SW480 (cell line): ENCODE data around the gene ST7.
"Not testable (repeated sequence)": the region's sequence is repeated elsewhere in the genome, so short reads cannot be mapped to it uniquely, and the experiment has no call there.

Source experiments
- DNase-seq: peaks from one replicate; pipeline ENCODE4 v3.0.0-alpha.2; 2016; ENCODE audit warnings: low spot score

ST7 gene

DNA sequence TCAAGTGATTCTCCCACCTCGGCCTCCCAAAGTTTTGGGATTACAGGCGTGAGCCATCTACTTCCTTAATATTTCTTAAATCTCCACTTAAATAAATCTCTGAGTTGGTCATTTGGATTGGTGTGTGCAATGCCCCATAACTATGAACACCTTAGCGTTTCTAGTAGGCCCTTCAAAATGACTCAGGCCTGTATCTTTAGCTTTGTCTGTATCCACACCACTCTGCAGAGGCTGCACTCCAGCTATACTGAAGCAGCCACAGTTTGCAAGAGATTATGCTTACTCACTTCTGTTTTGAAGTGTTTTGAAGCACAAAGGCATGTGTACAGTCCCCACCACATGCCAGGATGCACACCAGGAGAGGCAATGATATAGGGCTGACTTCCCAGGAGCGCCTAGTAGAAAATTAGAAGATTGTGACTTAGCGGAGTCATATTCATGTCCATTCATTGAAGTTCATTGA is 2.4 kb upstream of the ST7 start:
- DNase-seq, result no peak

- peak; percentile 81 for DNase-seq
Observed at GRCh38 chr7:116951366-116952292, 1.7 kb upstream of the ST7 start.

DNA sequence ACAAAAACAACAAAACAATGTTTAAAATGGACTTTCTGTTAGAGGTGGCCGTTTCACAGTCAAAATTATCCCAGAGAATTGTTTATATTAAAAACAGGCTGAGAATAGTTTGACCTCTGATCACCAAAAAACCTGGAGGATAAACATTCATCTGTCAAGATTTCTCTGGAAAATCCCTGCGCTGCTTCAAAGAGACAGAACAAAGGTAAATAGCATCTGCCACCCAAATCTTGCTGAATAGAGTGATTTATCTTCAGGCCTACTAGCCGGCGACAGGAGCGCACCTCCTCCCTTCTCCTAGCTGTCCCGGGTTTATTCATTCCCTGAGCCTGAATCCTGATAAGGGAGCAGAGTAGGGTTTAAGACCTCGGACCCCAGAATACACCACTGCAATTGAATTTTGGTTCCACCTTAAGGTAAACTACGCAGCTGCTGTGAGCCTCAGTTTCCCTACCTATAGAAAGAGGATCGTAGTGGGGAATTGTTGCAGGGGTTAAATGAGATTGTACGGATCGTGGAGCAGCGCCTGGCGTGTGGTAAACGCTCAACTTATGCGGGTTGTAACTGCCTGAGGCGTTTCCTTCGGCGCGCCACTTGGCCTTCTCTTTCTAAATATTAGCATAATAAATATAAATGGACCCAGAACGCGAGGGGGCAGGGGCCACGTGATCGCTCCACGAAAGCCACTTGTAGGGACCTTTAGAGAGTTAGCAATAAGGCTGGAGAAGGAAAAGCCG is 498 bp upstream of the ST7 start:
- peak; percentile 71 for DNase-seq

GRCh38 chr7:116953906-116954838 is 871 bp downstream of the ST7 start:
- DNase-seq, result peak; percentile 90

- DNase-seq, result no peak
Observed at GRCh38 chr7:116955340-116955739, 2.0 kb downstream of the ST7 start.

DNA sequence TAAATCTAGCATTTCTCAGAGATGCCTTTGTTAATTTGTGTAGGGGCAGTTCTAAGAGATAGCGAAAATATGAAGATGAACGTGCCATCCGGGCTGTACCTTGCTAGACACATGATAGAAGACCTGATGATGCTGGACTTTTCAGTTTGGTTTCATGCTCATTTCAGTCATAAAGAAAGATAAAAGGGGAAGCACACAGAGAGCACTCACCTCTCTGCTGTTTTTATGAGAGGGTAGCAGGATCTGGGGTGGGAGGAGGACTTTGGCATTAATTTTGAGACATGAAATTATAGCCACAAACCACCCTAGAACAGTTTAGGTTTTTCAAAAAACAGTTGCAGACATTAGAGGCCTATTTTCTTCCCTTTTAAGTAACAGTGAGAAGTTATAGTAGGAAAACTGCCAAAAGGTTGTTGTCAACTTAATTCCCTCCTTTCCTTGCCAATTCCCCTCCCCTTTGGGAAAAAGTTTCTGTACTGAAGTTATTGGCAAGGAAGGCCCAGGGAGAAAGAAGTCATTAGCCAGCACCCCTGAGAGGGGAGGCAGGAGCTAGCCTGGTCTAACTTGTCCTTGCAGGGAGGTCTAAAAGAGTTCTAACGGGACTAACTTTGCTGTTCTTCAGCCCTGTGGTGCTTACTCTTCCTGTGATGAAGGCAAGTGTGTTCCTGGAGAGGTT is 2.6 kb downstream of the ST7 start:
- no peak for DNase-seq

DNA sequence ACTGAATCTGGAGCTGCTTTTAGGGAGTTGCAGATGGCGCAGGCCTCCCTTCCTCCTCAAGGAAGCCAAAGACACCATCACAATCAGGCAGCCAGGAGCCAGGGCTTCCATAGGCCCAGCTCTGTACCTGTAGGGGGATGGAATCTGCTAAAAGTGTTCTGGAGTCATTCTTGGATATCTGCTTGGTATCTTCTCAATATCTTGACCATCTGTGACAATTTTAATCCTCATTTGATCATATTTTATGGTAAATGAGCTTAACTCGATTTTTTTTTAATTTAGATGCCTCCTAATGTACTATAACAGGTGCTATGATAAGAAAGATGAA is 3.1 kb downstream of the ST7 start:
- no peak for DNase-seq

- DNase-seq, result no peak
Observed at GRCh38 chr7:116957874-116958273, 4.6 kb downstream of the ST7 start.

DNA sequence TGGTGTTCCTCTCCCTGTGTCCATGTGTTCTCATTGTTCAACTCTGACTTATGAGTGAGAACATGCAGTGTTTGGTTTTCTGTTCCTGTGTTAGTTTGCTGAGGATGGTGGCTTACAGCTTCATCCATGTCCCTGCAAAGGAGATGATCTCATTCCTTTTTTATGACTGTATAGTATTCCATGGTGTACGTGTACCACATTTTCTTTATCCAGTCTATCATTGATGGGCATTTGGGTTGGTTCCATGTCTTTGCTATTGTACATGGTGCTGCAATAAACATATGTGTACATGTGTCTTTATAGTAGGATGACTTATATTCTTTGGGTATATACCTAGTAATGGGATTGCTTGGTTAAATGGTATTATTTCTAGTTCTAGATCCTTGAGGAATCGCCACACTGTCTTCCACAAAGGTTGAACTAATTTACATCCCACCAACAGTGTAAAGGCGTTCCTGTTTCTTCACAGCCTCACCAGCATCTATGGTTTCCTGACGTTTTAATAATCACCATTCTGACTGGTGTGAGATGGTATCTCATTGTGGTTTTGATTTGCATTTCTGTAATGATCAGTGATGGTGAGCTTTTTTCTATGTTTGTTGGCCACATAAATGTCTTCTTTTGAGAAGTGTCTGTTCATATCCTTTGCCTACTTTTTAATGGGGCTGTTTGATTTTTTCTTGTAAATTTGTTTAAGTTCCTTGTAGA is 8.8 kb downstream of the ST7 start:
- not testable (repeated sequence) for DNase-seq

DNA sequence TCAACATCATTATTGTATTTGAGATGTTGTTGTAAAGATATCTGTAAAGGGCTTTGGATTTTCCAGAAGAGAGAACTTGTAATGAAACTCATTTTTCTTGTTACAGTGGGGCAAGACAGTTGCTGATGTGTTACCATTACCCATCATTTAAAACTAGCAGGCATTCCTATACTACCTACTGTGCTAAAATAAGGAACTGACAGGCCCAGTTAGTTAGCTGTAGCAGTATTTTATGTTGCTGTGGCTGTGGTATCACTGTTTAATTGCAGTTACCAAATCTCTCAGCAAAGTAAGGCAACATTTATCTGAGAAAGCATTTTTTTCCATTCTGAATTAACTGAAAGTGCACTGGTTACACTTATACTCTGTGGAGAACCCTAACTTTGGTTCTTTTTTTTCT is 9.9 kb downstream of the ST7 start:
- DNase-seq, result no peak

DNA sequence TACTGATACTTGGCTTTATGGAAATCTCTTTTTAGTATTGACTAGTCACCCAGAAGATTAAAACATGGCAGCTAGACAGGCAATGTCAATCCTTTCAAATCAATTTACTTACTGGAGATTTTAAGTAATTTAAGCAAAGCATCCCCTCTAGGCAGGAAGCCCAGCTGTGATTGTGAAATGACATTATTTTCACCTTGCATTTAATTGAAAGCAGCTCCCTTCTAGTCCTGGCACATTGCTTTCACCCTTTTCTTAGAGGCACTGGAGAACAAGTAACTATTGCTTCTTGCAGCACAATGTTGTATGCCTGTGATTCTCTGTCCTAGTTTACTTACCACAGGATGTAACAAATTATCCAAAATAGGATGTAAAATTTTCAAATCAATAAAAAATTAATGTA is 13.3 kb downstream of the ST7 start:
- DNase-seq, result no peak

GRCh38 chr7:116967254-116967922 is 14.1 kb downstream of the ST7 start:
- no peak for DNase-seq

DNA sequence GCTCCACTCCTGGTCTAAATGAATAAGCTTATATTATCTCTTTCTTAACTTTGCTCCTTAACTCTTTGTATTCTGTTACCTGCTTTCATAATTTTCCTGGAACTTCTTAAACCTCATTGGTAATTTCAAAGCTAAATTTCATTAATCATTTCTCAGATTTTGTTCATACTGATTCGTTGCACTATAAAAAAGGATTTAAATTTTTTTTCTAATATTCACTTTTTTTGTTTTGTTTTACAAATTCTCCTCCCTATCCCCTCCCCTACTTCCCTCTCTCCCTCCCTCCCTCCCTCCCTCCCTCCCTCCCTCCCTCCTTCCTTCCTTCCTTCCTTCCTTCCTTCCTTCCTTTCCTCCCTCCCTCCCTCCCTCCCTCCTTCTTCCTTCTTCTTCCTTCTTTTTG is 14.7 kb downstream of the ST7 start:
- DNase-seq, result no peak

DNA sequence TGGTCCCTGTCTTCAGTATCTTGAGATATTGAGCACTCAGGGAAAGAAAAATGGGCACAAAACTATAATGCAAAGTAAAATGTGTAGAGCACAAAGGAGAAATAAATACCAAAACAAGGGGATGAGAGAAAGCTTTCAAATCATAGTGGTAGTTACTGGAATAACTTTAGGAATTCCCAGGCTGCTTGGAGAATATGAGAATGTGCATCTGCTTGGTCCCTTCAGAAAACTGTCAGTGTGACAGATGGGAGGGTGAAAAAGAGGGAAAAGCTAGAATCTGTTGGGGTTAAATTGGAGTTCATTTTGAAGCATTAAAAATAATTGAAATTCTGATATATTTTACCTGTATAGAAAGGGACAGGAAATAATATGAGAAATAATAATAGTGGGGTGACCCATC is 15.3 kb downstream of the ST7 start:
- DNase-seq, result no peak

DNA sequence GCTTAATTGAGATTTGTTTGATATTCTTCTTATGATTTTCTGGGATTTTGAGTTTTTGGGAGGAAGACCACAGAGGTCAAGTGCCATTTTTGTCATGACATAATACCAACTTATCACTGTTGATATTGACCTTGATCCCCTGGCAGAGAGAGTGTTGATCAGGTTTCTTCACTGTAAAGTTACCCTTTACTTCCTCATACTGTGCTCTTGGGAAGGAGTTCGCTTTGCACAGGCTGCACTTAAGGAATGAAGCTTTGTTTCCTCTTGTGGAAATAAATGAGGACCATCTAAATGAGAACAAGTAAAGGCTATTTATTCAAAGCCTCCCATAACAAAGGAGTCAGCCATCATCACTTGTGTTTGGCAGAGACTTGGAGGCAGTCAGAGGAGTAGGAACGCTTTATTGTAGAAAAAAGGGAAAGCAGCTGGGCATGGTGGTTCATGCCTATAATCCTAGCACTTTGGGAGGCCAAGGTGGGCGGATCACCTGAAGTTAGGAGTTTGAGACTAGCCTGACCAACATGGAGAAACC is 16.1 kb downstream of the ST7 start:
- no peak for DNase-seq

DNA sequence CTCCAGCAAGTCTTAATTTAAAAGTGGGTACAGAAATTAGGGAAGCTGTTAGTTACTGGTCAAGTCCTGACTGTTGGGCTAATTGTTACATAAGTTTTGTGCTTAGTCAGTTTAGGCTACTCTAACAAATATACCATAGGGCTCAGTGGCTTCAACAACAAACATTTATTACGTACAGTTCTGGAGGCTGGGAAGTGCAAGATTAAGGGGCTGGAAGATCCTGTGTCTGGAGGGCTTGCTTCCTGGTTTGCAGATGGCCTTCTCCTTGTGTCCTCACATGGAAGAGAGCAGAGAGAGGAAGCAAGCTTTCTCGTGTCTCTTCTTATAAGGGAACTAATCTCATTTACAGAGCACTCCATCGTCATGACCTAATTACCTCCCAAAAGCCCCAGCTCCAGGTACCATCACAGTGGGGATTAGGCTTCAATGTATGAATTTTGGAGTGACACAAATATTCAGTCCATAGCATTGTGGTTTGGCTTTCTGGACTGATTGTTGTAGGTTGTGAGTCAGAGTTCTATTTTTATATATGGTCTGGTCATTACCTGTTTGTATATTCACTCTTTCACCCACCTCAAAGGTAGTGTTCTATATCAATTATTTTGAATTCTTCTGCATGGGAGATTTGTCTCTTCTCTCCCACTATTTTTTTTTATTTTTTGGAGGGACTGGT is 17.1 kb downstream of the ST7 start:
- DNase-seq, result peak; percentile 75

GRCh38 chr7:116971153-116971552 is 17.9 kb downstream of the ST7 start:
- not testable (repeated sequence) for DNase-seq

DNA sequence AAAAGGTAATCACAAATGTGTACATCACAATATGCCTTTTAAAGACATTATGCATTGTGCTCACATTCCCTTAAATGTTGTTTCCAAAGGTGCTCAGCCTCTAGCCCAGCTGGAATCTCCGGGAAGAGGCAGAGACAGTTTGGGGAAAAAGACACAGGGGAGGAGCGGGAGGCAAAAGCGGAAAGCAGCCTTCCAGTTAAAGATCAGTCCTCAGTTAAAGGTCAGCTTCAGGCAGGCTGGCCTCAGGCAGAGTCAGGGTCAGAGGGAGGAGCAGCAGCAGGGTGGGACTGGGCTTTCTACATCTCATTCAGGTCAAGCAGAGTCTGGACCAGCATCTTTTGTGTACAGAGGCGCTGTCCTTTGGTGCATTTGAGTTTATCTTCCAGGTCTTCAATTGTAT is 18.6 kb downstream of the ST7 start:
- DNase-seq, result no peak

DNA sequence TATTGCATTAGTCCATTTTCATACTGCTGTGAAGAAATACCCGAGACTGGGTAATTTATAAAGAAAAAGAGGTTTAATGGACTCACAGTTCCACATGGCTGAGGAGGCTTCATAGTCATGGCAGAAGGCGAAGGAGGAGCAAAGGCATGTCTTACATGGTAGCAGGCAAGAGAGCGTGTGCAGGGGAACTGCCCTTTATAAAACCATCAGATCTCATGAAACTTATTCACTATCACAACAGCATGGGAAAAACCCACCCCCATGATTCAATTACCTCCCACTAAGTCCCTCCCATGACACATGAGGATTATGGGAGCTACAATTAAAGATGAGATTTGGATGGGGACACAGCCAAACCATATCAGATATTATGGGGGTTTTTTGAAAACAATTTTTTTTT is 21.7 kb downstream of the ST7 start:
- DNase-seq, result not testable (repeated sequence)

- DNase-seq, result no peak
Observed at GRCh38 chr7:116977172-116977571, 23.9 kb downstream of the ST7 start.
